Mesendoderm (in vitro differentiated cells): ENCODE measurements around the gene LRRC74B.
"Not testable (repeated sequence)": the region's sequence is repeated elsewhere in the genome, so short reads cannot be mapped to it uniquely, and the experiment has no call there.

ENCODE experiments used
- DNase-seq: peaks from one replicate; pipeline ENCODE4 v3.0.0; 2013
- H2AK5ac ChIP-seq: 2 replicates; pipeline ENCODE4 v1.6.1; 2013; ENCODE audit warnings: low read length, inconsistent platforms
- H2BK120ac ChIP-seq: 2 replicates; pipeline ENCODE4 v1.6.1; 2013; ENCODE audit warnings: low read depth, mild to moderate bottlenecking, low read length, moderate library complexity, mixed read lengths
- H2BK15ac ChIP-seq: replicated peaks from 2 replicates; pipeline ENCODE4 v1.6.1; 2013; ENCODE audit warnings: low read depth, mild to moderate bottlenecking, moderate library complexity
- H2BK5ac ChIP-seq: 2 replicates; pipeline ENCODE4 v1.6.1; 2013; ENCODE audit warnings: low read length, inconsistent platforms
- H3K18ac ChIP-seq: 2 replicates; pipeline ENCODE4 v1.6.1; 2013; ENCODE audit warnings: mild to moderate bottlenecking, low read length, mixed read lengths
- H3K23ac ChIP-seq: one replicate; pipeline ENCODE4 v1.6.1; 2013; ENCODE audit warnings: low read length
- H3K27ac ChIP-seq: 2 replicates; pipeline ENCODE4 v1.5.1; 2013; ENCODE audit warnings: low read depth, mild to moderate bottlenecking, inconsistent platforms, low read length, moderate library complexity
- H3K27me3 ChIP-seq: 2 replicates; pipeline ENCODE4 v1.6.1; 2013; ENCODE audit warnings: low read length, control low read depth, mild to moderate bottlenecking, inconsistent platforms; ENCODE audit not compliant: insufficient read depth, poor library complexity
- H3K36me3 ChIP-seq: 2 replicates; pipeline ENCODE4 v1.6.1; 2013; ENCODE audit warnings: low read length, inconsistent platforms; ENCODE audit not compliant: control insufficient read depth, insufficient read depth
- H3K4ac ChIP-seq: one replicate; pipeline ENCODE4 v1.6.1; 2013; ENCODE audit warnings: low read depth, mild to moderate bottlenecking, low read length, moderate library complexity
- H3K4me1 ChIP-seq: 2 replicates; pipeline ENCODE4 v1.6.1; 2013; ENCODE audit warnings: low read depth, low read length, inconsistent platforms; ENCODE audit not compliant: control insufficient read depth
- H3K4me2 ChIP-seq: 2 replicates; pipeline ENCODE4 v1.6.1; 2013; ENCODE audit warnings: low read length
- H3K4me3 ChIP-seq: 2 replicates; pipeline ENCODE4 v1.5.1; 2013; ENCODE audit warnings: mild to moderate bottlenecking, low read length
- H3K56ac ChIP-seq: one replicate; pipeline ENCODE4 v1.6.1; 2013; ENCODE audit warnings: low read length
- H3K79me1 ChIP-seq: 2 replicates; pipeline ENCODE4 v1.6.1; 2013; ENCODE audit warnings: low read length, inconsistent platforms
- H3K79me2 ChIP-seq: 2 replicates; pipeline ENCODE4 v1.6.1; 2013; ENCODE audit warnings: mild to moderate bottlenecking, low read length; ENCODE audit not compliant: control insufficient read depth, insufficient read depth
- H3K9ac ChIP-seq: 2 replicates; pipeline ENCODE4 v1.6.1; 2013; ENCODE audit warnings: low read length, inconsistent platforms
- H4K5ac ChIP-seq: one replicate; pipeline ENCODE4 v1.6.1; 2013; ENCODE audit warnings: low read length
- H4K8ac ChIP-seq: one replicate; pipeline ENCODE4 v1.6.1; 2013; ENCODE audit warnings: low read depth, mild to moderate bottlenecking, control low read depth, low read length, moderate library complexity
- WGBS: extraction: QIAGEN DNeasy Blood & Tissue Kit; methylation state at CpG from one replicate; pipeline ENCODE4 v1.1.7; 2013; ENCODE audit warnings: low lambda C conversion rate, missing lambda C conversion rate; ENCODE audit not compliant: insufficient coverage; ENCODE audit errors: extremely low coverage; 5-methylcytosine and 5-hydroxymethylcytosine counted together

The LRRC74B gene

GRCh38 chr22:21080435-21081137 lies 34.8 kb downstream of the LRRC74B start:
- Histone ChIP-seq H3K4ac (no peak overlapping the region), H4K5ac (no peak overlapping the region), H3K18ac (no peak overlapping the region), H3K4me2 (no peak overlapping the region), H3K9ac (no peak overlapping the region), H4K8ac (no peak overlapping the region), H3K23ac (no peak overlapping the region), H3K79me2 (no peaks in the 10 kb centered on the region), H2BK120ac (no peak overlapping the region), H3K4me1 (no peaks in the 10 kb centered on the region), H3K56ac (peak overlapping the region; percentile 15), H3K4me3 (no peak overlapping the region), H2BK15ac (no peak overlapping the region), H3K27me3 (no peaks in the 10 kb centered on the region), H2AK5ac (no peak overlapping the region), H3K36me3 (no peaks in the 10 kb centered on the region), H3K27ac (no peak overlapping the region), H2BK5ac (no peak overlapping the region), H3K79me1 (no peaks in the 10 kb centered on the region)
- no peak for DNase-seq
- WGBS, result no CpG with 5 or more reads among the region's 31 CpGs

GRCh38 chr22:21082248-21082647 lies 36.5 kb downstream of the LRRC74B start:
- Histone ChIP-seq H3K9ac (no peak overlapping the region), H3K23ac (no peak overlapping the region), H2AK5ac (no peak overlapping the region), H3K18ac (no peak overlapping the region), H2BK120ac (no peak overlapping the region), H3K4me2 (no peak overlapping the region), H3K27me3 (no peaks in the 10 kb centered on the region), H3K4me1 (no peaks in the 10 kb centered on the region), H3K56ac (no peak overlapping the region), H4K8ac (no peak overlapping the region), H3K79me1 (no peaks in the 10 kb centered on the region), H3K4me3 (no peak overlapping the region), H2BK15ac (no peak overlapping the region), H3K27ac (no peak overlapping the region), H3K36me3 (no peaks in the 10 kb centered on the region), H3K4ac (no peak overlapping the region), H3K79me2 (no peaks in the 10 kb centered on the region), H2BK5ac (no peak overlapping the region), H4K5ac (no peak overlapping the region)
- no peak for DNase-seq
- WGBS, result no CpG with 5 or more reads among the region's 6 CpGs

- Histone ChIP-seq H3K56ac (no peak overlapping the region), H2BK5ac (no peak overlapping the region), H4K5ac (no peak overlapping the region), H3K36me3 (no peaks in the 10 kb centered on the region), H3K4me2 (no peak overlapping the region), H4K8ac (no peak overlapping the region), H3K18ac (no peak overlapping the region), H3K27me3 (no peaks in the 10 kb centered on the region), H2BK15ac (no peak overlapping the region), H3K79me1 (no peaks in the 10 kb centered on the region), H2AK5ac (no peak overlapping the region), H3K4me1 (no peaks in the 10 kb centered on the region), H3K79me2 (no peaks in the 10 kb centered on the region), H3K23ac (no peak overlapping the region), H3K9ac (no peak overlapping the region), H2BK120ac (no peak overlapping the region), H3K4me3 (no peak overlapping the region), H3K4ac (no peak overlapping the region), H3K27ac (no peak overlapping the region)
- WGBS, result no CpG with 5 or more reads among the region's 5 CpGs
- no peak for DNase-seq
Observed at GRCh38 chr22:21087119-21087518, 41.4 kb downstream of the LRRC74B start.

GRCh38 chr22:21087926-21088325 lies 42.2 kb downstream of the LRRC74B start:
- H2BK120ac ChIP-seq, H3K27me3 ChIP-seq, H3K36me3 ChIP-seq, H3K4ac ChIP-seq, H2BK15ac ChIP-seq, H3K4me2 ChIP-seq, H4K5ac ChIP-seq, H2AK5ac ChIP-seq, H3K79me2 ChIP-seq, H4K8ac ChIP-seq, H3K9ac ChIP-seq, H3K18ac ChIP-seq, H3K23ac ChIP-seq, H3K56ac ChIP-seq, H3K4me1 ChIP-seq, H3K4me3 ChIP-seq, H3K79me1 ChIP-seq, H2BK5ac ChIP-seq, H3K27ac ChIP-seq, DNase-seq: not testable (repeated sequence)
- no CpG with 5 or more reads among the region's 11 CpGs for WGBS

GRCh38 chr22:21091220-21091619 lies 45.5 kb downstream of the LRRC74B start:
- H2BK5ac ChIP-seq, H4K8ac ChIP-seq, H3K79me1 ChIP-seq, DNase-seq, H3K4ac ChIP-seq, H3K27ac ChIP-seq, H3K27me3 ChIP-seq, H3K4me1 ChIP-seq, H3K9ac ChIP-seq, H3K4me3 ChIP-seq, H2BK120ac ChIP-seq, H2BK15ac ChIP-seq, H3K23ac ChIP-seq, H3K18ac ChIP-seq, H3K56ac ChIP-seq, H2AK5ac ChIP-seq, H3K4me2 ChIP-seq, H4K5ac ChIP-seq, H3K79me2 ChIP-seq, H3K36me3 ChIP-seq: not testable (repeated sequence)
- WGBS, result no CpG with 5 or more reads among the region's 11 CpGs
